Measurements from ENCODE around the gene EPS8L1. TPM values are rescaled to one million over a fixed set of nuclear protein-coding genes. Genes with fewer than 3 reads are reported as not detected.

EPS8L1 gene
- total RNA-seq, 2 experiments from 2014 or later: 2.0 to 2.2 TPM

- TF ChIP-seq, protein P1, sequence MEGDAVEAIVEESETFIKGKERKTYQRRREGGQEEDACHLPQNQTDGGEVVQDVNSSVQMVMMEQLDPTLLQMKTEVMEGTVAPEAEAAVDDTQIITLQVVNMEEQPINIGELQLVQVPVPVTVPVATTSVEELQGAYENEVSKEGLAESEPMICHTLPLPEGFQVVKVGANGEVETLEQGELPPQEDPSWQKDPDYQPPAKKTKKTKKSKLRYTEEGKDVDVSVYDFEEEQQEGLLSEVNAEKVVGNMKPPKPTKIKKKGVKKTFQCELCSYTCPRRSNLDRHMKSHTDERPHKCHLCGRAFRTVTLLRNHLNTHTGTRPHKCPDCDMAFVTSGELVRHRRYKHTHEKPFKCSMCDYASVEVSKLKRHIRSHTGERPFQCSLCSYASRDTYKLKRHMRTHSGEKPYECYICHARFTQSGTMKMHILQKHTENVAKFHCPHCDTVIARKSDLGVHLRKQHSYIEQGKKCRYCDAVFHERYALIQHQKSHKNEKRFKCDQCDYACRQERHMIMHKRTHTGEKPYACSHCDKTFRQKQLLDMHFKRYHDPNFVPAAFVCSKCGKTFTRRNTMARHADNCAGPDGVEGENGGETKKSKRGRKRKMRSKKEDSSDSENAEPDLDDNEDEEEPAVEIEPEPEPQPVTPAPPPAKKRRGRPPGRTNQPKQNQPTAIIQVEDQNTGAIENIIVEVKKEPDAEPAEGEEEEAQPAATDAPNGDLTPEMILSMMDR (IDR thresholded peaks at IDR 0.05): no peak
- peaks cover 34% of the 10 kb centered on the region for H3K36me3 ChIP-seq (ENCODE audit: insufficient read depth, low read length)
- H3K27me3 ChIP-seq (ENCODE audit: control insufficient read depth in 1 of 2, insufficient read depth in 2 of 2, low read length in 2 of 2): no peaks in the 10 kb centered on the region
- peaks cover 15% of the 10 kb centered on the region for H3K4me1 Mint-ChIP-seq (ENCODE audit: low read depth)
- H3K9me3 ChIP-seq (ENCODE audit: control insufficient read depth in 1 of 2, insufficient read depth in 1 of 2, low read length in 2 of 2): no peaks in the 10 kb centered on the region
- H3K27ac ChIP-seq (ENCODE audit: low read depth in 1 of 2, low read length in 2 of 2): no peak overlapping the region
- no peak overlapping the region for H3K27ac Mint-ChIP-seq
- H3K4me3 ChIP-seq (ENCODE audit: low read length): no peak overlapping the region
- no peak for DNase-seq
- no peaks in the 10 kb centered on the region for H3K27me3 Mint-ChIP-seq
- ATAC-seq (ENCODE audit: poor library complexity): no peak
- ChIA-PET CTCF (no interaction called here), POLR2A (no interaction called here)
- no peaks in the 10 kb centered on the region for H3K9me3 Mint-ChIP-seq
- no peak overlapping the region for H3K4me3 Mint-ChIP-seq
- H3K36me3 Mint-ChIP-seq (ENCODE audit: low read depth): peaks cover 38% of the 10 kb centered on the region
- peaks cover 23% of the 10 kb centered on the region for H3K4me1 ChIP-seq (ENCODE audit: insufficient read depth, low read length)
- intact Hi-C loops (cut with DNase I, micrococcal nuclease): no loop called here
Observed at GRCh38 chr19:55111238-55111831, 35.7 kb downstream of the EPS8L1 start.

- ATAC-seq (ENCODE audit: poor library complexity): no peak
- Histone ChIP-seq H3K36me3 (ENCODE audit: insufficient read depth, low read length) (peaks cover 33% of the 10 kb centered on the region), H3K27ac (ENCODE audit: low read depth in 1 of 2, low read length in 2 of 2) (no peak overlapping the region), H3K9me3 (ENCODE audit: control insufficient read depth in 1 of 2, insufficient read depth in 1 of 2, low read length in 2 of 2) (no peaks in the 10 kb centered on the region), H3K4me3 (ENCODE audit: low read length) (no peak overlapping the region), H3K27me3 (ENCODE audit: control insufficient read depth in 1 of 2, insufficient read depth in 2 of 2, low read length in 2 of 2) (no peaks in the 10 kb centered on the region), H3K4me1 (ENCODE audit: insufficient read depth, low read length) (peaks cover 29% of the 10 kb centered on the region)
- no peak for DNase-seq
- no peaks in the 10 kb centered on the region for H3K27me3 Mint-ChIP-seq
- no peaks in the 10 kb centered on the region for H3K9me3 Mint-ChIP-seq
- intact Hi-C loops (cut with DNase I, micrococcal nuclease): no loop called here
- POLR2A ChIA-PET: no interaction called here
- peaks cover 19% of the 10 kb centered on the region for H3K4me1 Mint-ChIP-seq (ENCODE audit: low read depth)
- H3K36me3 Mint-ChIP-seq (ENCODE audit: low read depth): peaks cover 37% of the 10 kb centered on the region
- H3K27ac Mint-ChIP-seq: no peak overlapping the region
- no peak overlapping the region for H3K4me3 Mint-ChIP-seq
- CTCF ChIA-PET: no interaction called here
- TF ChIP-seq, protein P1 (IDR thresholded peaks at IDR 0.05): no peak
Observed at GRCh38 chr19:55112246-55112776, 36.6 kb downstream of the EPS8L1 start.

GRCh38 chr19:55112777-55113569 is 37.3 kb downstream of the EPS8L1 start:
- no peak overlapping the region for H3K4me3 ChIP-seq (ENCODE audit: low read length)
- TF ChIP-seq, protein P1 (IDR thresholded peaks at IDR 0.05): no peak
- Mint-ChIP-seq H3K27ac (no peak overlapping the region), H3K4me1 (ENCODE audit: low read depth) (peaks cover 25% of the 10 kb centered on the region), H3K4me3 (no peak overlapping the region), H3K36me3 (ENCODE audit: low read depth) (peaks cover 43% of the 10 kb centered on the region), H3K9me3 (no peaks in the 10 kb centered on the region), H3K27me3 (no peaks in the 10 kb centered on the region)
- ATAC-seq (ENCODE audit: poor library complexity): no peak
- H3K4me1 ChIP-seq (ENCODE audit: insufficient read depth, low read length): peaks cover 31% of the 10 kb centered on the region
- no peaks in the 10 kb centered on the region for H3K27me3 ChIP-seq (ENCODE audit: control insufficient read depth in 1 of 2, insufficient read depth in 2 of 2, low read length in 2 of 2)
- CTCF ChIA-PET: no interaction called here
- no peaks in the 10 kb centered on the region for H3K9me3 ChIP-seq (ENCODE audit: control insufficient read depth in 1 of 2, insufficient read depth in 1 of 2, low read length in 2 of 2)
- H3K36me3 ChIP-seq (ENCODE audit: insufficient read depth, low read length): peaks cover 33% of the 10 kb centered on the region
- DNase-seq: no peak
- intact Hi-C loops (cut with DNase I, micrococcal nuclease): no loop called here
- no peak overlapping the region for H3K27ac ChIP-seq (ENCODE audit: low read depth in 1 of 2, low read length in 2 of 2)
- POLR2A ChIA-PET: no interaction called here

Measured in CD4-positive, alpha-beta T cell (primary cell).